ENCODE measurements around the gene CCPG1.
"Not testable (repeated sequence)": the region's sequence is repeated elsewhere in the genome, so short reads cannot be mapped to it uniquely, and the experiment has no call there.

Gene CCPG1

GRCh38 chr15:55408012-55408928 lies at the start of gene CCPG1, which contains the start of gene PIERCE2:
CCPG1 (minus strand) TSS chr15:55408359; CDS start chr15:55389424, 18,935 bp downstream.
PIERCE2 (plus strand) TSS chr15:55408495; CDS start chr15:55408769, 274 bp downstream.
- peak; percentile 70 to 77 for DNase-seq (ENCODE audit: low read depth in 1 of 2, low spot score in 1 of 2)

GRCh38 chr15:55457401-55458022 lies 49.4 kb upstream of the CCPG1 start:
- no peak for DNase-seq (ENCODE audit: low read depth in 1 of 2, low spot score in 1 of 2)

- DNase-seq (ENCODE audit: low read depth in 1 of 2, low spot score in 1 of 2): not testable (repeated sequence)
These were observed 38.9 kb upstream of the CCPG1 start for GRCh38 chr15:55447030-55447394.

- DNase-seq (ENCODE audit: low read depth in 1 of 2, low spot score in 1 of 2): not testable (repeated sequence)
These were observed 38.3 kb upstream of the CCPG1 start for GRCh38 chr15:55446379-55447029.

GRCh38 chr15:55445936-55446335 lies 37.8 kb upstream of the CCPG1 start:
- DNase-seq (ENCODE audit: low read depth in 1 of 2, low spot score in 1 of 2): not testable (repeated sequence)

GRCh38 chr15:55443141-55443540 lies 35.0 kb upstream of the CCPG1 start:
- not testable (repeated sequence) for DNase-seq (ENCODE audit: low read depth in 1 of 2, low spot score in 1 of 2)

GRCh38 chr15:55434989-55435825 lies 27.0 kb upstream of the CCPG1 start:
- no peak for DNase-seq (ENCODE audit: low read depth in 1 of 2, low spot score in 1 of 2)

- DNase-seq (ENCODE audit: low read depth in 1 of 2, low spot score in 1 of 2): no peak
These were observed 13.9 kb upstream of the CCPG1 start for GRCh38 chr15:55422089-55422488.

- DNase-seq (ENCODE audit: low read depth in 1 of 2, low spot score in 1 of 2): no peak
These were observed 12.2 kb upstream of the CCPG1 start for GRCh38 chr15:55420171-55420866.

- not testable (repeated sequence) for DNase-seq (ENCODE audit: low read depth in 1 of 2, low spot score in 1 of 2)
These were observed 9.5 kb upstream of the CCPG1 start for GRCh38 chr15:55417678-55418077.

- not testable (repeated sequence) for DNase-seq (ENCODE audit: low read depth in 1 of 2, low spot score in 1 of 2)
These were observed 817 bp upstream of the CCPG1 start for GRCh38 chr15:55408976-55409375.

- DNase-seq (ENCODE audit: low read depth in 1 of 2, low spot score in 1 of 2): no peak
These were observed 604 bp downstream of the CCPG1 start for GRCh38 chr15:55407498-55408011.

GRCh38 chr15:55403531-55403930 lies 4.6 kb downstream of the CCPG1 start:
- DNase-seq (ENCODE audit: low read depth in 1 of 2, low spot score in 1 of 2): no peak

- no peak for DNase-seq (ENCODE audit: low read depth in 1 of 2, low spot score in 1 of 2)
These were observed 5.5 kb downstream of the CCPG1 start for GRCh38 chr15:55402707-55403106.

- DNase-seq (ENCODE audit: low read depth in 1 of 2, low spot score in 1 of 2): no peak
These were observed 6.3 kb downstream of the CCPG1 start for GRCh38 chr15:55401786-55402246.

GRCh38 chr15:55400050-55400449 lies 8.1 kb downstream of the CCPG1 start:
- not testable (repeated sequence) for DNase-seq (ENCODE audit: low read depth in 1 of 2, low spot score in 1 of 2)

GRCh38 chr15:55398243-55398642 lies 9.9 kb downstream of the CCPG1 start:
- no peak for DNase-seq (ENCODE audit: low read depth in 1 of 2, low spot score in 1 of 2)

- DNase-seq (ENCODE audit: low read depth in 1 of 2, low spot score in 1 of 2): no peak
These were observed 13.5 kb downstream of the CCPG1 start for GRCh38 chr15:55394694-55395093.

GRCh38 chr15:55389264-55389607 lies 18.9 kb downstream of the CCPG1 start:
- no peak for DNase-seq (ENCODE audit: low read depth in 1 of 2, low spot score in 1 of 2)

GRCh38 chr15:55387027-55387426 lies 21.1 kb downstream of the CCPG1 start:
- no peak for DNase-seq (ENCODE audit: low read depth in 1 of 2, low spot score in 1 of 2)

Measured in stimulated activated CD4-positive, alpha-beta T cell treated with anti-CD3 and anti-CD28 coated beads, Interleukin-15, amount 100 ng/mL, for 1 hour (primary cell).